Nephron progenitor cell (in vitro differentiated cells): Measurements from ENCODE around the gene APBB1IP.
"Not testable (repeated sequence)": the region's sequence is repeated elsewhere in the genome, so short reads cannot be mapped to it uniquely, and the experiment has no call there.

Experiments used
- DNase-seq: peaks from one replicate; pipeline ENCODE4 v3.0.0; 2021
- H3K27ac Mint-ChIP-seq: 2 replicates; pipeline ENCODE4 v1.8.0; 2021; ENCODE audit warnings: mild to moderate bottlenecking, moderate library complexity, mixed read lengths
- H3K27me3 Mint-ChIP-seq: 2 replicates; pipeline ENCODE4 v1.8.0; 2021; ENCODE audit warnings: mild to moderate bottlenecking, low read depth, mixed read lengths; ENCODE audit not compliant: poor library complexity
- H3K36me3 Mint-ChIP-seq: 2 replicates; pipeline ENCODE4 v1.8.0; 2021; ENCODE audit warnings: low read depth, mixed read lengths
- H3K4me1 Mint-ChIP-seq: 2 replicates; pipeline ENCODE4 v1.8.0; 2021; ENCODE audit warnings: mixed read lengths
- H3K4me3 Mint-ChIP-seq: 2 replicates; pipeline ENCODE4 v1.8.0; 2021; ENCODE audit warnings: mild to moderate bottlenecking, moderate library complexity, mixed read lengths
- H3K9me3 Mint-ChIP-seq: 2 replicates; pipeline ENCODE4 v1.8.0; 2021; ENCODE audit warnings: mild to moderate bottlenecking, moderate library complexity, mixed read lengths
- TF ChIP-seq, protein P1 (sequence below): fragments of 200-600 bp; sonication (generic); IDR thresholded peaks from 2 replicates; pipeline ENCODE4 v1.5.0; 2021; ENCODE audit warnings: antibody characterized with exemption

The APBB1IP gene

DNA sequence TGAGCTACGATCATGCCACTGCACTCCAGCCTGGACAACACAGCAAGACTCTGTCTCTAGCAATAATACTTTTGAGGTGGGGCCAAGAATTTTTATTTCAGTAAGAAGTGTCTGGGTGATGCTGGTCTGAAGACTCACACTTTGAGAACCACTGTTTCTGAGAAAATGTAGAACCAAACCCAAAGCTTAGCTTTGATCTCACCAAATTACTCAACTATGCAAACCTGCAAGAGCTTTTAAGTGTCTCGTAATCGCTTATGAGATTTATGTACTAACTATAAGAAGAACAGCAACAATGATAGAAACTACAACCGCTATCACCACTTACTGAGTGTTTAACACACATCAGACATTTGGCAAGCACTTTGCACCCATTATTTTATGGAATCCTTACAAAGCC lies 29.5 kb downstream of the APBB1IP start:
- Mint-ChIP-seq H3K27ac (no peak overlapping the region), H3K27me3 (peaks cover 4% of the 10 kb centered on the region), H3K9me3 (no peaks in the 10 kb centered on the region), H3K4me3 (no peak overlapping the region), H3K36me3 (no peaks in the 10 kb centered on the region), H3K4me1 (no peaks in the 10 kb centered on the region)
- TF ChIP-seq, protein P1, sequence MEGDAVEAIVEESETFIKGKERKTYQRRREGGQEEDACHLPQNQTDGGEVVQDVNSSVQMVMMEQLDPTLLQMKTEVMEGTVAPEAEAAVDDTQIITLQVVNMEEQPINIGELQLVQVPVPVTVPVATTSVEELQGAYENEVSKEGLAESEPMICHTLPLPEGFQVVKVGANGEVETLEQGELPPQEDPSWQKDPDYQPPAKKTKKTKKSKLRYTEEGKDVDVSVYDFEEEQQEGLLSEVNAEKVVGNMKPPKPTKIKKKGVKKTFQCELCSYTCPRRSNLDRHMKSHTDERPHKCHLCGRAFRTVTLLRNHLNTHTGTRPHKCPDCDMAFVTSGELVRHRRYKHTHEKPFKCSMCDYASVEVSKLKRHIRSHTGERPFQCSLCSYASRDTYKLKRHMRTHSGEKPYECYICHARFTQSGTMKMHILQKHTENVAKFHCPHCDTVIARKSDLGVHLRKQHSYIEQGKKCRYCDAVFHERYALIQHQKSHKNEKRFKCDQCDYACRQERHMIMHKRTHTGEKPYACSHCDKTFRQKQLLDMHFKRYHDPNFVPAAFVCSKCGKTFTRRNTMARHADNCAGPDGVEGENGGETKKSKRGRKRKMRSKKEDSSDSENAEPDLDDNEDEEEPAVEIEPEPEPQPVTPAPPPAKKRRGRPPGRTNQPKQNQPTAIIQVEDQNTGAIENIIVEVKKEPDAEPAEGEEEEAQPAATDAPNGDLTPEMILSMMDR, result no peak
- no peak for DNase-seq

DNA sequence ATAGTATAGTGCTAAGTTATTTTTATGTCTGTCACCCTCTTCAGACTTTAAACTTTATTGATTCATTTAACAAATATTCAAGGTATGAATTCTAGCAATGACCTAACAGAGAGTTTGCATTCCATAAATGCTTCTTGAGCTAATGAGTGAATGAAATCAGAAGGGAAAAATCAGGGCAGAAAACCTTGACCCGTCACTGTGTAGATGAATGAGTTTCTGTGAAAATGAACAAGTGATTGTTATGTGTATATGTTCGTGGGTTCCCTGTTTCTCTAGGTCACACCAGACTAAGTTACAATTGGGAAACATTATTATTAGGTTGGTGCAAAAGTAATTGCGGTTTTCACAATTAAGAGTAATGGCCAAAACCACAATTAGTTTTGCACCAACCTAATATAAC lies 30.1 kb downstream of the APBB1IP start:
- Mint-ChIP-seq H3K9me3 (no peaks in the 10 kb centered on the region), H3K36me3 (no peaks in the 10 kb centered on the region), H3K4me3 (no peak overlapping the region), H3K27me3 (peaks cover 4% of the 10 kb centered on the region), H3K4me1 (no peaks in the 10 kb centered on the region), H3K27ac (no peak overlapping the region)
- no peak for DNase-seq
- TF ChIP-seq, protein P1, result no peak

DNA sequence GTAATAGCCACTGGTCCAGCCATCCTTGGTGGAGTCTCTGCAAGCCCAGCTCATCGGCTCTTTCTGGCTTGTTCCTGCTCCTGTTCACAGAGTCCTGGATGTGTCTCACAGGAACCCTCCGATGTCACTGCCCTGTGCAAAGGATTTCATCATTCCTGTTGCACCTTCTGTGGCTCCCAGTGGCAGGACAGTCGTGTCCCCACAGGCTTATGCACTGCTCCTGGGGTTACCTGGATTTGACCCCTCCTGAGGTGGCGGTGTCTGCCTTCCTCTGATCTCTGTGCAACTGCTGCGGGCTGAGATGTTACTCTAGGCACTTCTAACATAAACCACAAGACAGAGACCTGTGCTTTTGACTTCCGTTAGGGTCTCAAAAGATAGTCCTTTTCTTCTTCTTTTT lies 30.6 kb downstream of the APBB1IP start:
- Mint-ChIP-seq H3K9me3 (no peaks in the 10 kb centered on the region), H3K36me3 (no peaks in the 10 kb centered on the region), H3K27me3 (peaks cover 4% of the 10 kb centered on the region), H3K4me1 (no peaks in the 10 kb centered on the region), H3K4me3 (no peak overlapping the region), H3K27ac (no peak overlapping the region)
- TF ChIP-seq, protein P1, result no peak
- DNase-seq, result no peak

DNA sequence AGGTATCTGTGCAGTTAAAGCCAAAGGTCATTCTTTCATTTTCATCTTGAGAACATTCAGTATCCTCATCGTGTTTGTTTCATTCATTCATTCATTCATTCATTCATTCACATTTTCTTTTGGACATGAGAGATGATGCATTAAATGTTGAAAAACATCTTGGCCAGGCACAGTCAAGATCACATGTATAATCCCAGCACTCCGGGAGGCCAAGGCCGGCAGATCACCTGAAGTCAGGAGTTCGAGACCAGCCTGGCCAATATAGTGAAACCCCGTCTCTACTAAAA lies 34.3 kb downstream of the APBB1IP start:
- DNase-seq, result no peak
- H3K4me1 Mint-ChIP-seq, result no peaks in the 10 kb centered on the region
- no peak overlapping the region for H3K27ac Mint-ChIP-seq
- no peak overlapping the region for H3K4me3 Mint-ChIP-seq
- peaks cover 4% of the 10 kb centered on the region for H3K27me3 Mint-ChIP-seq
- no peaks in the 10 kb centered on the region for H3K36me3 Mint-ChIP-seq
- H3K9me3 Mint-ChIP-seq, result no peaks in the 10 kb centered on the region
- TF ChIP-seq, protein P1, result no peak

DNA sequence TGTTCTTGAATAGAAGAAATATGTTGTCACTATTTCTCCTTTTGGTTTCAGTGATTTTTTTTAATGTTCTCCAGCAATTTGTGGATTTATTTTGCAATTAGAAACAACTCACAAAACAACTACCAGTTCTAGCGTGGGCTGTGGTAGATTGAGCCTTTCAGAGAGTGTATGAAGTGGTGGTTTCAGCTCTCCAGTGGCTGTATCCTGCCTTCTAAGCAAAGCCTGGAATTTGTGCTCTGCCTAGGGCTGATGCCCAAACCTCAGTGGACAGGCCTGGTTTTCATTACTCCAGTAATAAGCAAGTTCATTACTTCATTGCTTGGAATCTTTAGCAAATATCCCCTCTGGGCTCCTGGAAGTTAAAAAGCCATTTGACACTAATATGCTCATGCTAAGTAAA lies 35.9 kb downstream of the APBB1IP start:
- Mint-ChIP-seq H3K27ac (no peak overlapping the region), H3K9me3 (no peaks in the 10 kb centered on the region), H3K4me1 (peaks cover 9% of the 10 kb centered on the region), H3K4me3 (no peak overlapping the region), H3K36me3 (no peaks in the 10 kb centered on the region), H3K27me3 (peaks cover 4% of the 10 kb centered on the region)
- TF ChIP-seq, protein P1, result no peak
- DNase-seq, result no peak

DNA sequence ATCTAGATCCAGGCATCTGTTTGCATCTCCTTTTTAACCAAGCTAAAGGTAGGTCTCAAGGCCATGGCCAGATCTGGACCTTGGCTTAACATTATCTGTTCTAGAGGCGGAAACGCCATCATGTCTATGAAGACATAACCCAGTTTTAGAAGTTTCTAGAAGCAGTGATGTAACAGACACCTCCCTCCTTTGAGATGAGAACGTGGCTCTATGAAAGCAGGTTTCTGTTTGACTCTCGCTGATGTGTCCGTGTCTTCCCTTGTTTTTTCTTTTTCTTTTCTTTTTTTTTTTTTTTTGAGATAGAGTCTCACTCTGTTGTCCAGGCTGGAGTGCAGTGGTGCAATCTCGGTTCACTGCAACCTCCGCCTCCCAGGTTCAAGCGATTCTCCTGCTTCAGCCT lies 36.7 kb downstream of the APBB1IP start:
- not testable (repeated sequence) for H3K27ac Mint-ChIP-seq, H3K36me3 Mint-ChIP-seq, DNase-seq, H3K4me3 Mint-ChIP-seq, H3K9me3 Mint-ChIP-seq, H3K27me3 Mint-ChIP-seq, H3K4me1 Mint-ChIP-seq

DNA sequence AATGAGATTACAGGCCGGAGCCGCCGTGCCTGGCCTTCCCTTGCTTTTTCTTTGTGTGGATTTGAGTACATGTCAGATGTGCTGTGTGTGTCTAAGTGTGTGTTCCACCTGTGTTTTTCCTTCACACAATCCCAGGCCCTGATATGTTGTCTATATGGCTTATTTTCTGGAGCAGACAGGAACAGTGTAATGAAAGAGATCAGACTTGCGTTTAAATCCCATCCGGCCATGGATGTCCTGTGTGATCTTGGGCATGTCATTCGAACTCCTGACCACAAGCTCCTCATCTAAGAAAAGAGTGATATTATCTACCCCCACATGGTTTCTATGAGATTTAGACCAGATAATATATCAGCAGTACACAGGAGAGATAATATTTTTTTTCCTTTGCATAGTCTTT lies 37.2 kb downstream of the APBB1IP start:
- Mint-ChIP-seq H3K9me3 (no peaks in the 10 kb centered on the region), H3K4me1 (peaks cover 9% of the 10 kb centered on the region), H3K27ac (no peak overlapping the region), H3K4me3 (no peak overlapping the region), H3K36me3 (no peaks in the 10 kb centered on the region), H3K27me3 (peaks cover 4% of the 10 kb centered on the region)
- DNase-seq, result no peak
- TF ChIP-seq, protein P1, result no peak
